Activated T-helper 1 cell treated with anti-CD3 and anti-CD28 coated beads, Interleukin-2, amount 50 U/mL, for 16 hours (primary cell): ENCODE measurements around the gene CHMP1B.
"Not testable (repeated sequence)": the region's sequence is repeated elsewhere in the genome, so short reads cannot be mapped to it uniquely, and the experiment has no call there.

ENCODE experiments used
- DNase-seq, 2 donors: peaks; one replicate each; pipeline ENCODE4 v3.0.0-alpha.2; 2020; ENCODE audit warnings: low read depth in 1 of 2, low spot score in 1 of 2

The CHMP1B gene

GRCh38 chr18:11839556-11839955, 11.7 kb upstream of the CHMP1B start:
- no peak for DNase-seq

- no peak for DNase-seq
Observed at GRCh38 chr18:11840493-11840892, 10.7 kb upstream of the CHMP1B start.

GRCh38 chr18:11842562-11842961, 8.7 kb upstream of the CHMP1B start:
- DNase-seq = no peak

GRCh38 chr18:11844436-11844835, 6.8 kb upstream of the CHMP1B start:
- no peak for DNase-seq

GRCh38 chr18:11845654-11846053, 5.6 kb upstream of the CHMP1B start:
- no peak for DNase-seq

- DNase-seq = no peak
Observed at GRCh38 chr18:11847811-11848210, 3.4 kb upstream of the CHMP1B start.

GRCh38 chr18:11849279-11849678, 1.9 kb upstream of the CHMP1B start:
- DNase-seq = no peak

- peak; percentile 26 to 37 for DNase-seq
Observed at GRCh38 chr18:11849841-11850634, 1.2 kb upstream of the CHMP1B start.

- DNase-seq = no peak
Observed at GRCh38 chr18:11850821-11851145, 430 bp upstream of the CHMP1B start.

GRCh38 chr18:11851806-11852337, 659 bp downstream of the CHMP1B start:
- DNase-seq = peak; percentile 21 to 25

- DNase-seq = not testable (repeated sequence)
Observed at GRCh38 chr18:11854554-11854953, 3.3 kb downstream of the CHMP1B start.

GRCh38 chr18:11857177-11857887, 6.1 kb downstream of the CHMP1B start:
- no peak for DNase-seq

- no peak for DNase-seq
Observed at GRCh38 chr18:11859282-11859830, 8.1 kb downstream of the CHMP1B start.

GRCh38 chr18:11859903-11860407, 8.7 kb downstream of the CHMP1B start:
- DNase-seq = no peak

- DNase-seq = no peak
Observed at GRCh38 chr18:11860594-11861450, 9.6 kb downstream of the CHMP1B start.

GRCh38 chr18:11861583-11862288, 10.5 kb downstream of the CHMP1B start:
- no peak for DNase-seq

GRCh38 chr18:11862468-11863137, 11.4 kb downstream of the CHMP1B start:
- DNase-seq = no peak

GRCh38 chr18:11864471-11864870, 13.3 kb downstream of the CHMP1B start:
- no peak for DNase-seq

GRCh38 chr18:11865071-11865470, 13.9 kb downstream of the CHMP1B start:
- no peak for DNase-seq

- DNase-seq = no peak
Observed at GRCh38 chr18:11866329-11866728, 15.1 kb downstream of the CHMP1B start.
